Bronchial epithelial cell (primary cell): ENCODE data around the gene HERC3. TPM values are rescaled to one million over a fixed set of nuclear protein-coding genes. Genes with fewer than 3 reads are reported as not detected.

Experiments used
- DNase-seq: peaks from one replicate; pipeline ENCODE4 v3.0.0-alpha.2; 2010; ENCODE audit warnings: low read depth
- FAIRE-seq: peaks from 2 replicates; lab custom pipeline; 2011; peaks lifted over from hg19 to GRCh38; lab: Jason Lieb, UNC
- H3K27me3 ChIP-seq: 2 replicates; pipeline ENCODE4 v1.5.1; 2011; ENCODE audit warnings: low read length; ENCODE audit not compliant: control insufficient read depth, insufficient read depth
- H3K36me3 ChIP-seq: 2 replicates; pipeline ENCODE4 v1.5.1; 2011; ENCODE audit warnings: low read length; ENCODE audit not compliant: control insufficient read depth, insufficient read depth
- H3K4me3 ChIP-seq: 2 replicates; pipeline ENCODE4 v1.5.1; 2011; ENCODE audit warnings: mild to moderate bottlenecking, low read depth, low read length, control low read depth
- total RNA-seq: library from RNA; depleted of rRNA; stranded (reverse); fragments of >200 nt; gene quantifications from 2 replicates; pipeline ENCODE4 v1.2.1, GENCODE V29; 2014
- TF ChIP-seq, protein P1 (sequence below): IDR thresholded peaks from 2 replicates; pipeline ENCODE4 v1.5.1; 2011; ENCODE audit warnings: mild to moderate bottlenecking, moderate library complexity, low read length, control low read depth, inconsistent platforms; ENCODE audit not compliant: insufficient read depth, severe bottlenecking

The HERC3 gene
- total RNA-seq, 1 donor from 2014 or later: 25.3 TPM

DNA sequence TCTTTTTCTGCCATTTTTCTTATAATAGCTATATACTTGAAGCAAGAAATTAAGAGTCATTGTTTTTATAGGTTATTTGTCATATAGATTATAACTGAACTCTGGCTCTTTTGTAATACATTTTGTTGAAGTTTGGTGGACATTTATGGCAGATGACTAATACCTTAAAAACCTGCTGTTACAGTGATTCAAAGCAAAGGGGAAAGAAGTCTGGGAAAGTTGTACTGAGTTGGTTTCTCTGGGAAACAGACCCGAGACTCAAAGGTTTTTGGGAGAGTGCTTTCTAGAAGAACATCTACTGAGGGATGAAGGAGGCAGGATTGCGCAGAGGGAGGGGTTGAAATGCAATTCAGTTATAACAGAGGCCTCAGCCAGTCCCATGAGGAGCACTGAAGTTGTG, 69.5 kb downstream of the HERC3 start:
- Histone ChIP-seq H3K36me3 (peaks cover 1% of the 10 kb centered on the region), H3K4me3 (no peak overlapping the region), H3K27me3 (no peaks in the 10 kb centered on the region)
- FAIRE-seq: no peak
- DNase-seq: peak; percentile 71
- TF ChIP-seq, protein P1, sequence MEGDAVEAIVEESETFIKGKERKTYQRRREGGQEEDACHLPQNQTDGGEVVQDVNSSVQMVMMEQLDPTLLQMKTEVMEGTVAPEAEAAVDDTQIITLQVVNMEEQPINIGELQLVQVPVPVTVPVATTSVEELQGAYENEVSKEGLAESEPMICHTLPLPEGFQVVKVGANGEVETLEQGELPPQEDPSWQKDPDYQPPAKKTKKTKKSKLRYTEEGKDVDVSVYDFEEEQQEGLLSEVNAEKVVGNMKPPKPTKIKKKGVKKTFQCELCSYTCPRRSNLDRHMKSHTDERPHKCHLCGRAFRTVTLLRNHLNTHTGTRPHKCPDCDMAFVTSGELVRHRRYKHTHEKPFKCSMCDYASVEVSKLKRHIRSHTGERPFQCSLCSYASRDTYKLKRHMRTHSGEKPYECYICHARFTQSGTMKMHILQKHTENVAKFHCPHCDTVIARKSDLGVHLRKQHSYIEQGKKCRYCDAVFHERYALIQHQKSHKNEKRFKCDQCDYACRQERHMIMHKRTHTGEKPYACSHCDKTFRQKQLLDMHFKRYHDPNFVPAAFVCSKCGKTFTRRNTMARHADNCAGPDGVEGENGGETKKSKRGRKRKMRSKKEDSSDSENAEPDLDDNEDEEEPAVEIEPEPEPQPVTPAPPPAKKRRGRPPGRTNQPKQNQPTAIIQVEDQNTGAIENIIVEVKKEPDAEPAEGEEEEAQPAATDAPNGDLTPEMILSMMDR: no peak

GRCh38 chr4:88672987-88673386, 80.7 kb downstream of the HERC3 start:
- DNase-seq (peak; percentile 29), FAIRE-seq (no peak)
- no peak overlapping the region for H3K4me3 ChIP-seq
- TF ChIP-seq, protein P1: peak; percentile 55
- no peaks in the 10 kb centered on the region for H3K27me3 ChIP-seq
- peaks cover 5% of the 10 kb centered on the region for H3K36me3 ChIP-seq

GRCh38 chr4:88673886-88674285, 81.6 kb downstream of the HERC3 start:
- Histone ChIP-seq H3K36me3 (peaks cover 5% of the 10 kb centered on the region), H3K4me3 (no peak overlapping the region), H3K27me3 (no peaks in the 10 kb centered on the region)
- TF ChIP-seq, protein P1: no peak
- no peak for FAIRE-seq
- no peak for DNase-seq

DNA sequence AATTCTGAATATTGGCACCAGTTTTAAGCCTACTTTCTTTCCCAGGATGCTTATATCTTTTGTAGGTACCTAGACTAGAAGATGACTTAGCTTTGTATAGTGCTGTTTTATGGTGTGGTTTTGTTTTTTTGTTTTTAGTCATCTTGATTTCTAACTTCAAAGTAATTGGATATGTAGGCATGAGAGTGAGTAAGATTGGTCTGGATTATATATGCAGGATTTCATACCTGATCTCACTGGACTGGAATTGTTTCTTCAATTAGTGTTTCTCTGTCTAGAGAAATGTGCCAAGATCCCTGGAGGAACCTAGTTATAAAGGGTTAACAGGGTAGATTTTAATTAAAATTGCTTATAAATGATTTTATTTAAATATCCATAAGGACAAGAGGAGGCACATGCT, 82.3 kb downstream of the HERC3 start:
- DNase-seq (peak; percentile 37), FAIRE-seq (no peak)
- TF ChIP-seq, protein P1: no peak
- Histone ChIP-seq H3K4me3 (no peak overlapping the region), H3K36me3 (peaks cover 8% of the 10 kb centered on the region), H3K27me3 (no peaks in the 10 kb centered on the region)

- peaks cover 7% of the 10 kb centered on the region for H3K36me3 ChIP-seq
- no peak for DNase-seq
- no peak for FAIRE-seq
- H3K4me3 ChIP-seq: no peak overlapping the region
- H3K27me3 ChIP-seq: no peaks in the 10 kb centered on the region
- TF ChIP-seq, protein P1: no peak
These were observed 82.7 kb downstream of the HERC3 start for GRCh38 chr4:88674979-88675378.

GRCh38 chr4:88675543-88675942, 83.3 kb downstream of the HERC3 start:
- H3K4me3 ChIP-seq: no peak overlapping the region

More at GRCh38 chr4:88675543-88675942, 83.3 kb downstream of the HERC3 start:
- DNase-seq: no peak
- FAIRE-seq: no peak
- Histone ChIP-seq H3K27me3 (no peaks in the 10 kb centered on the region), H3K36me3 (peaks cover 5% of the 10 kb centered on the region)
- TF ChIP-seq, protein P1: no peak
